ENCODE results near the gene KCNQ1.

KCNQ1 gene

DNA sequence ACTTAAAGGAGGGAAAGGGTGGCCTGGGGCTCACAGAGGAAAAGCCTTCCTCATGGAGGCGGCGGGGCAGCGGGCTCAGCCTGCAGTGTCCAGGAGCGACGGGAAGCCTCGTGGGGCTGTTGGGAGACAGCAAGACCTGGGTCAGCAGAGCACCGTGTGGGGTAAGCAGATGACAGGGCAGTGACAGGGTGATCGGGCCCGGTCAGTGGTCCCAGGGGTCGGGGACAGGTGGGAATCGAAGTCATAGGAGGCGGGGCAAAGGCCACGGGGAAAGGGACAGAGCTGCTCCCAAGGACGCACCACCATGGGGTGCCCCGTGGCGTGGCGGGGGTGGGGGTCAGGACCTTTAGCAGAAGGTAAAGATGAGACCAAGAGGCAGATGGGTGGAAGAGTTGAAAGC is 390.9 kb downstream of the KCNQ1 start:
- no peak for FAIRE-seq

DNA sequence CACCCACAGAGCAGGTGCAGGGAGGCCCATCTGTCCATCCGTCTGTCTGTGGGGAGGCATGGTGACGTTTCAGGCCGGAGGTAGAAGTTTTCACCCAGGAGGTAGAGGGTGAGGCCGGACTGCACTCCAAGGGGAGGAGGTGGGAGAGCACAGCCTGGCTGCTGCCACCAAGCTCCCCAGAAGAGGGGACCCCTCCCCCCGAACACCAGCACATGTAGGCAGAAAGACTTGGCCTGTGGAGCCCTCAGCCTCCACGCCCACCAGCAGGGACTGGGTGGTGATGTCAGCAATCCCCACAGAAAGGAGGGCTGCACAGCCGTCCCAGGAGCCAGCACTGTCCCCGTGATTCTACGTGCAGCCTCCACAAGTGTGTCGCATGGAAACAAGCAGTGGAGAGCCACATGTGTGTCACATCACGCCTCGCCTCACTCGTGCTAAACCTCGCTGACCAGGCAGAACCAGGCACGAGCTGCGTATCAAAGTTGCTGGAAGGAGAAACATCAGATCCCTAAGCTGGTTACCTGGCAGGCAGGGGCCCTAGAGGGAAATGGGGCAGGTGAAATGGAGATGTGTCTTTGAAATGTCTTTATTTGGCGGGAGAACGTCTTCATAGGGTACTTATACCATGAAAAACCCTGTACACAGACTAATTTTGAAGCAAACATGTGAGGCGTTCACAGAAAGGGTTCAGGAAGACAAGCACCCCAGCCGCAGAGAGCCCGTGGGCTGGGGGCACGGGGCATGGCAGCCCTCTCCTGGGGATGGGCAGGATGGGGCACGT is 391.7 kb downstream of the KCNQ1 start:
- FAIRE-seq: no peak

DNA sequence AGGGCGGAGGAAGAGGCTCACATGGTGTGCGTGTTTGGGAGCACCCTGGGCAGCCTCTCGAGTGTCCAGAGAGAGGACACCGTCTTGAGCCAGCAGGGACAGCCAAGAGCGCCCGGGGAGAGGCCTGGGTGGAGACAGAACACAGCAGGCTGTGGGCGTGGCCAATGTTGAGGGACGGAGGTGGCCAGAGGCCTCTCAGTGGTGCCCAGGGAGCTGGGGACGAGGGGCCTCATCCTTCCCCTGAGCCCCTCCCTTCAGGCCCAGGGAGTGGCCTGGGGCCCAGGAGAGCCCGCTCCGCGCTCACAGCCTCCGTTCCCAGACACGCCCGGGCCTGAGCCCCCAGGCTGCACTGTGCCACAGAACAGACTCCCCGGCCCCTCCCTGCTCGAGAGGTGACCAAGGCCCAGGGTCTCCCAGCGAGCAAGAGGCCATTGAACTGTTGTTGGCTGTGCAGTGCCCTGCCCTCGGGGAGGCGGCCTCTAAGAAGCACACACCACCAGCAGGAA is 392.3 kb downstream of the KCNQ1 start:
- no peak for FAIRE-seq

DNA sequence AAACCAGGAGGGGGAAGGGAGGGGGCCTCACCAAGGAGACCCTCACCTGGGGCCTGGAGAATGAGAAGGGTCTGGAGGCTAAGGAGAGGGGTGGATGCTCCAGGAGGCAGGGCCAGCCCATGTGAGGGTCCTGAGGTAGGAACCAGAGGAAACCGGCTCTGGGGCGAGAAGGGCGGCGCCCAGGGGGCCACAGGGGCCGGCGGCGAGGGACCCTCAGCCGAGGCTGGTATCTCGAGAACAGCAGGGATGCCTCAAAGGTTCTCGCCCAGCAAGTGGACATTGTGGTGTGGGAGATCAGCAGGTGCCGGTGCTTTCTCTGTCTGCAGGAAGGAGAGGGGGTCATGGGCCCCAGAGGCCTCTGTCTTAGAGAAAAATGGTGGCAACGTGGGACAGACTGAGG is 392.8 kb downstream of the KCNQ1 start:
- no peak for FAIRE-seq

DNA sequence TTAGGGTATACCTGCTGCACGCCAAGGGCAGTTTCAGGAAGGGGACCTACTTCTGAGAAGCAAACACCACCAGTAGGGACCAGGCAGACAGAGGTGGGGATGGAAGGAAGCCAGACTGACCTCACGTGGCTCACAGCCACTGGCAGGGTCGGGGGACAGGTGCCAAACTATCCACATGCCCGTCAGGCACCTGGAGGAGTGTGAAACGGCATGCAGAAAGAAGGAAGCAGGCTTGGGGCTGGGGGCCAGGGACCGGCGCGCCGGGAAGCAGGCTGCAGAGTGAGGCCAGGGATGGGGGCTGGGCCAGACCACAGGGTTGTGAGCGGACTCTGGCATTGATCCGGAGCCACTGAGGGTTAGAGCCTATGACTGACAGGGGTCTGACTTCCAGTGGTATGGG is 393.3 kb downstream of the KCNQ1 start:
- FAIRE-seq: no peak

DNA sequence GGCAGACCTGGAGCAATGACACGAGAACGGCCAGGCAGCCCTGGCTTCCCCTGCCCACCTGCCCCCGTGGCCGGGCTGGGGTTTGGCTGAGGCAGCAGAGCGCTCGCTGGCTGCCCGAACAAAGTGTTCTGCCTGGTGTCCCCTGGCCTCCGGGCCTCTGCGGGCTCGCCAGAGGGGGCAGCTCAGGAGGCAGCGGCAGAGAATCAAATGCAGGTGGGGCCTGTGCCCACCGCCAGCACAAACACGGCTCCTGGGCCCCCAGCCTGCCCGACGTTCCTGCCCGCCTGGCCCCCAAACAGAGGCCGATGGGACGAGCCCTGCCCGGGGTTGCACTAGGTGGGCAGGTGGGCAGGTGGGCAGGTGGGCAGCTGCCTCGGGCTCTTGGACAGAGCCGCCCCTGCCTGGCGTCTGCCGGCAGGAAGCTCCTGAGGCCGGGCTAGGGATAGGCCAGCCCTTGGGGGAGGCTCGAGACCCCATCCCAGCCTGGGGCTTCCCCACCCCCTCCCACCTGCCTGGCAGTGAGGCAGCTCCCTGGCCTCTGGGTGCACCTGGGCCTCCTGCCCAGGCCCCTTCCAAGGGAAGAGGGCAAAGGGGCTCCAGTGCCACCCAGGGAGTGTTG is 394.0 kb downstream of the KCNQ1 start:
- FAIRE-seq: no peak

DNA sequence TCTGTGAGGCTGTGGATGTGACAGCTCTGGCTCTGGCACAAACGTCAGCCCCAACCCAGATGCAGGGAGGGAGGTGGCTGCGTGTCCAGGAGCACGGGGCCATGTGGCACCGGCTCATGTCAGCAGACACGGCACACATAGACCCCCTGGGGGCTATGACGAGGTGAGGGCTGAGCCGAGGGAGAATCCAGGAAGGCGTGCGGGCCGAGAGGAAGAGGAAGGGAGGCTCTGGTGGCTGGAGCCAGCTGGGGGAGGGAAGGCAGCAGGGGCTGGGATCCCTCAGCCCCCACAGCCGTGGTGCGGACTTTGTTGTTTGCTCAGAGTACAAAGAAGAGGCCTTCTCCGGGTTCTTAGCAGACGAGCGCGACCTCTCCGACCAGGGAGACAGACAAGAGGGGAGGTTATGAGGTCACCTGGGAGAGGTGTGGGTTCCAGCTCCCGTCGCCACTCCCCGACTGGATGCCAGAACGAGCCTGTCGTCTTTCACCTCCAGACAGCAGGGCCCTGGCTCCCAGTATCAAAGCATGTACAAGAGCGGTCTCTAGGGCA is 394.7 kb downstream of the KCNQ1 start:
- no peak for FAIRE-seq

DNA sequence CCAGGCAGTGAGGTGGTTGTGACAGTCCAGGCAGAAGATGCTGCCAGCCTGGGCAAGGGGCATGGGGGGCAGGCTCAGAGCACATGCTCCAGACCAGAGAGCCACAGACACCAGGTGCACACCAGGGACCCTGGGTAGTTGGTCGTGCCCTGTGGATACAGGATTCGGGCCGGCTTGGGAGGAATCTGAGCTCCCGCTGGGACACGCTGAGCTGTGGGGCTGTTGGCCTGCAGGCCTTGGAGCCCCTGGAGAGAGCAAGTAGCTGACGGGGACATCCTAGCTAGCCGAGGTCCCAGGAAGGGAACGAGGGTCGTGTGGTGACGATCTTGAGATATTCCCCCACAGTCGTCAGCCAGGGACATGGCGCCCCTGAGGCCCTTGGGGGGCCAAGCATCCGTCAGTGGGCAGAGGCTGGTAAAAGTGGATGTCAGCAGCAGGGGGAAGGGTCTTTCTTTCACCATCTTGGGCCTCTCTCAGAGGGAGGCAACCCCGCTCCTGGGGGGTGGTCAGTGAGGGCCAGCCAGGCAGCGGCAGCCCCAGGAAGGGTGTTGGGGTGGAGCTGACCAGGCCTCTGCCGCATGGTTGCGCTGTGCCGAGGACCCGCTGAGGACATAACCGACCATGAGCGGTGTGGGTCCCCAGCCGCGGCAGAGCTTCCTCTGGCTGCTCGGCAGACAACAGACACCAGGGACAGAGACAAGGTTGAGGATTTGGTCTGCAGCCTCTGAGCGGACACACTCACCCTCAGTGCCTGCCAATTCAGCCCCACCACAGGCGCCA is 396.8 kb downstream of the KCNQ1 start:
- FAIRE-seq: no peak

DNA sequence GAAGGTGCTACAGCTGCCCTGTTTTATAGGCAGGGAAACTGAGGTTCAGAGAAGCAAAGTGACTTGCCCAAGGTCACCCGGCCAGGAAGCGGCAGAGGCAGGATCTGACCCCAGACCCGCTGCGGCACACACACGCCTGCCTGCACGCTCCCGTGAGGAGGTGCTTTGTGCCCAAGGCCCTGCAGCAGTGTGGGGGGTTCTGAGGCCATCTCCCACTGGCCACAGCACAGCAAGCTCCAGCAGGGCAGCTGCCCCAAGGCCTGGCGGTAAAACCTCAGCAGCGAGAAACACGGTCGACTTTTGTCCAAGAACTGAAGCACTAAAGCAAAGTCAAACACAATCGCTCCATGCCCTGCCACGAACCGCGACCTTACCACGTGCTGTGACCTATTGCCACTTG is 398.1 kb downstream of the KCNQ1 start:
- no peak for FAIRE-seq

DNA sequence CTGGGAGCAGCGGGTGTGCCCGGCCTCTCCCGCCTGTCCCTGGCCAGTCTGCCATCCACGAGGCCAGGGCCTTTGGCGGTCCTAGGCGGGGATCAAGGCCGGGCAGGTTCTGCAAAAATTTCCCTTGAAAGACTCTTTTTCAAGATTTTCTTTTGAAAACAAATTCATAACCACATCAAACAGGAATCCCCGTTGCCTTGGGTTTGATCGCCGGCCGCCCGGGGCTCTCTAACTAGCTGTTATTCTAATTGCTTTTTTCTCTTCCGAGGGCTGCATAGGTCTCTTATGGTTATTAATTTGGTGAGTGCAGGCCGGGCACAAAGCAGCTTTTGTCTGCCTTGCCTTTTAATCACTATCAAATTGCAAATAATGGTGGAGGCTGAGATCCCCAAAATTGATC is 398.7 kb downstream of the KCNQ1 start:
- FAIRE-seq: no peak

DNA sequence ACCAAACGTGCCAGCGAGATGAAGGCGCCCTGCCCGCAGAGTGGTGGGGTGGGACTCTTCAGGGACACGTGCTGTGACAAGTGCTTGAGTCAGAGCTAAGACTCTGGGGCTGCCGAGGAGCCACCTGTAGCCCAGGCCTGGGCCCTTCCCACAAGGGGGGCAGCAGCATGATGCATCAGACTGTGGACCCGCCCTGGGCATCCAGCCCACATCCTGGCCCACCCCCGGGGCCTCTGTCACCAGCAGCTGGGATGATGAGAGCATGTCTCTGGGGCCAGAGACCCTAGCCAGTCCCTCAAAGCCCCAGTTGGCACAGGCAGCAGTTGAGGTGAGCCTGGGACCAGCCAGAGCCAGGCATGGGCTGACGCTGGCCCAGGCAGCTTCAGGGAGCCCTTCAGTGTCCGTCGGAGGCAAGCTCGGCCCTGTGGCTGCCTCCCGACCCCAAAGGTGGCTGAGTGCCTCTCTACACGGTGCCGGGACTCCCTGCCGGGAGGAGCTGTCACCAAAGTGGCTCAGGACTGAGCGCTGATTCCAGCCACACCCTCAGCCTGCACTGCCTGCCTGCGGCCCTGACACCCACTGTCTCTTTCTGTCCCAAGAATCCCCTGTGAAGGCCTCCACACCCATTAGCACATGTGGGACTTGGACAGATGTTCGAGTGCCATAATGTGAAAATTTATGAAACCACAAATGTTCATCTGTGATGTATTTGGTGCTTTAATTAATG is 399.5 kb downstream of the KCNQ1 start:
- FAIRE-seq: no peak

DNA sequence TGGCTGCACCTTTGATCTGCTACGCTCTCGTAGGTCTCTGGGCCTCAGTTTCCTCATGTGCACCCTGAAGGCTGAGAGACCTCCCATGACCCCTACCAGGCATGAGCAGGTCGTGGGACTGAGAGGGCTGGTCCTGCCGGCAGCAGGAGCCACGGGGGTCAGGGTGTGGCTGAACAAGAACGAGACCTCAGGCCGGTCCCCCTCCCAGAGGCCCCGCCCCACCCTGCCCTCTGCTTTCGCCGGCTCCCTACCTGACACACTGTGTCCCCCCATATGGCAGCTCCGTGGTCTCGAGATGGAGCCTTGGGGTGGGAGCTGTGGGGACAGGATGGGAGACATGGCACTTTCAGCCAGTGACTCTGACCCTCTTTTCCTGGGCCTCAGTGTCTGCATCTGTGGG is 400.2 kb downstream of the KCNQ1 start:
- no peak for FAIRE-seq

DNA sequence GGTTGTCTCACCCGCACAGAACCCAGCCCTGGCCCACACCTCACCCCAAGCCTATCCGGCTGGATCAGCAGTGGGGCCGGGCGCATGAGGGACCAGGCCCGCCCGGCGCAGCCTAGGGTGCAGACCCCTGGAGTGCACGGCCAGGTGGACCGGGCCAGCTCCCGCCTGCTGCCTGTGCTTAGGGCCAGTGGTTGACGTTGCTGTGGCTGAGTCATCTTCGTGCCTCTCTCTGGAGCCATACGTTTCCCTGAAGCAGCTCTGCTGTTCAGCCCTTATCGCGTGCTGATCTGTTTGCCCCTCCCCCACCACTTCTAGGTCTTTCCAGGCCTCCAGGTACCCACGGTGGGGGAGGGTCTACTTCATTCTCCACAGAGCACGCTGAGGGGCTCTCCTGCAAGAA is 401.2 kb downstream of the KCNQ1 start:
- FAIRE-seq: no peak

DNA sequence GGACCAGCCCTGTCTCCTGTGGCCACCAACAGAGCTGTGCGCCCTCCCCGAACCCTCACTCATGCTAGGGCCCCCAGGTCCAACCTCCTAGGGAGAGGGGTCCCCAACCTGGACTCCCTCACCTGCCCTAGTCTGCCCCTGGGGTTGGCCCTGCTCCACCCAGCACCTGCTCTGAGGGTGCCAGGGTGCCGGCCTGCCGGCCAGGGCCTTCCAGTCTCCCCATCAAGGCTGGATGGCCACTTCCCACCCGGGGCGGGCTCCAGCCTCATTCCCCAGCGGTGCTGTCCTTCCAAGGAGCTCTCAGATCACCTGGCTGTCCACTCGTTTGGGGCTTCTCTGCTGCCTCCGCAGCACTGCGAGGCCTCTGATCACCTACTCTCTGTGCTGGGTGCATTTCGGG is 401.7 kb downstream of the KCNQ1 start:
- no peak for FAIRE-seq

DNA sequence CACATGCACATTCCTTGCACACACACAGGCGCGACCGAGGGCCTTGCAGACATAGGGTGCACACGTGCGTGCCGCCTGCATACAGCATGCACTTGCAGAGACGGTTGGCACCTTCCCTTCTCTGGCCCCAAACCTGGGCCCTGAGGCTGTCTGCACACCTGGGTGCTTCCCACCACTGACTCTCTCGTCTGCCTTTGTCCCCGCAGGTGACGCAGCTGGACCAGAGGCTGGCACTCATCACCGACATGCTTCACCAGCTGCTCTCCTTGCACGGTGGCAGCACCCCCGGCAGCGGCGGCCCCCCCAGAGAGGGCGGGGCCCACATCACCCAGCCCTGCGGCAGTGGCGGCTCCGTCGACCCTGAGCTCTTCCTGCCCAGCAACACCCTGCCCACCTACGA is 402.8 kb downstream of the KCNQ1 start:
- FAIRE-seq: no peak

DNA sequence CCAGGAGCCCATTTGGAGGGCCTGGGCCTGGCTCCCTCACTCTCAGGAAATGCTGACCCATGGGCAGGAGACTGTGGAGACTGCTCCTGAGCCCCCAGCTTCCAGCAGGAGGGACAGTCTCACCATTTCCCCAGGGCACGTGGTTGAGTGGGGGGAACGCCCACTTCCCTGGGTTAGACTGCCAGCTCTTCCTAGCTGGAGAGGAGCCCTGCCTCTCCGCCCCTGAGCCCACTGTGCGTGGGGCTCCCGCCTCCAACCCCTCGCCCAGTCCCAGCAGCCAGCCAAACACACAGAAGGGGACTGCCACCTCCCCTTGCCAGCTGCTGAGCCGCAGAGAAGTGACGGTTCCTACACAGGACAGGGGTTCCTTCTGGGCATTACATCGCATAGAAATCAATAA is 403.7 kb downstream of the KCNQ1 start:
- FAIRE-seq: no peak

DNA sequence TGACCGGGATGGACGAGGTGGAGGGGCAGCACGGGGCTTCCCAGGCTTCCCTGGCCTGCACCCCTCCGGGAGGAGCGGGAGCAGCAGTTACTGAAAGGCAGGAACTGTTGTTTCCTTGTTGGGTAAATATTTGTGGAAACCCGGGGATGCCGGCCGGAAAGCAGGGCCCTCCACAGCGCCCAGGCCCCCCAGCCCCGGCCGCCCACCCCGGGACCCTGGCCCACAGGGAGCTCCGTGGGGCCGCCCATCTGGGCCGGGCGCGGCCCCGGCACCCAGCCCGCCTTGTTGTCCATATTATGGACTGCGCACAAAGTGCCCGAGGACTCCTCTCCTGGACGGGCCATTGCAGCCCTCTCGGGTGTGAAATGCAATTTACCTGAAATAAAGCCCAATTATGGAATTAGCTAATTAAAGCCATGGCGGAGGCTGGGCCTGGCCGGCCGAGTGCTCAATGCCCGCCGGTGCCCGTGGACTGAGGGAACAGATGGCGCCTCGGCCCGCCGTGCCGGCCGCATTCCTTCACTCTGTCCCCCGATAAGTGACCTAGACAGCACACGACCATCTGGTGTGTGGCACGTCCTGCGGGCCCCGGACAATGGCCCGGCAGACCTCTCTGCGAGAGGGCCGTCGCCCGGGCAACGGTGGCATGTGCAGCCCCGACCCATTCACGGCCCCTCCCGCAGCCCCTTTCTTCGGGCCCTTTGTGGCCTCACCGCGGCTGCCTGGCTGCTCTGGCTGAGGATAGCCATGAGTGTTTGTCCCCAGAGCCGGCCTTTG is 405.4 kb downstream of the KCNQ1 start:
- no peak for FAIRE-seq

DNA sequence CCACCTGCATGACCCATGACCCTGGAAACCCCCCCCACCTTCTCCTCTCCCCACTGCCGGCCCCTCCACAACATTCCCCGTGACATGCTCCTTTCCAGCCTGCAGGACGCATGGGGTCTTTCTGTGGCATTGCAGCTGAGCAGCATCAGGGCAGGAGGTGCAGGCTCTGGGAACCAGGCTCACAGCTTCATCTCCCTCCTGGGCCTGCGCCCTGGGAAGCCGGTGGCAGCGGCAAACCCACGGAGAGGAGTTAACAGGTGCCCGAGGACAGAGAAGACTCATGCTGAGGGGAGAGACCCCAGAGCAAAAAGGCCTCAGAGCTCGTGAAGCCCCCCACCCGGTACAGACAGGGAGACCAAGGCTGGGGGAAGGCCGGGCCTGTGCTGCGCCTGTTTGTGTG is 408.6 kb downstream of the KCNQ1 start:
- FAIRE-seq: no peak

DNA sequence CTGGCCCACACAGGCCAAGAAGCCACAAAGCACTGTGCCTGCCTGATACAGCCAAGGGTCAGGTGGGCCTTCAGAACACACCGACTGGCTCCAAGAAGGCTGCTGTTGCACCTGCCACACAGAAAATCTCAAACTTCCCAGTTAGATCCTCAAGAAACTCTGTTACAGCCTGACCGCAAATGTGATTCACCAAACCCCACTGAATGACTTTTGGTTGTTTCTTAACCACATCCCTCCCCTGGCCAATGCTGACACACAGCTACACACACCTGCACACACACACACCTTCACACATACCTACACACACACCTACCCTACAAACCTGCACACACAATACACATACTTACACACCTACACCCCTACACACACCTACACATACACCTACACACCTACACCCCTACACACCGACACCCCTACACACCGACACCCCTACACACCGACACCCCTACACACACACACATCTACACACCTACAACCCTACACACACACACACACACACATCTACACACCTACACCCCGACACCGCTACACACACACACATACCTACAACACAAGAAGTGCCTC is 409.3 kb downstream of the KCNQ1 start:
- no peak for FAIRE-seq

DNA sequence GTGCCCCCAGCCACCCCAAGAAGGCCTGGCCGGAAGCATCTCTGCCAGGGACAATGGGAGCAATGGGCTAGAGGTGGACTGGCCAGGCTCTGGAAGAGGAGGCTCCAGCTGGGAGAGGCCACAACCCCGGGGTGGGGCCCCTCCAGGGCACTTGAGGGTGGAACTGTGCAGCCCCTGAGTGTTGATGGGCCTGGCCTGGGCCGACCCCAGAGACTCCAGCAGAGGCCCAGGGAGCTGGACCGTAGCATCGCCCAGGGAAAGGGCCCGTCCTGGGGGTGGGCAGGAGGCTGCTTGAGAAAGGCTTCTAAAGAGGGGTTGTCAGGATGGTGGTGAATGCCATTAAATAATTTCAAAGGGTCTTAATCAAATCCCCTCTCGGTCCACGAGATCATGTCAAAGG is 410.4 kb downstream of the KCNQ1 start:
- FAIRE-seq: no peak

DNA sequence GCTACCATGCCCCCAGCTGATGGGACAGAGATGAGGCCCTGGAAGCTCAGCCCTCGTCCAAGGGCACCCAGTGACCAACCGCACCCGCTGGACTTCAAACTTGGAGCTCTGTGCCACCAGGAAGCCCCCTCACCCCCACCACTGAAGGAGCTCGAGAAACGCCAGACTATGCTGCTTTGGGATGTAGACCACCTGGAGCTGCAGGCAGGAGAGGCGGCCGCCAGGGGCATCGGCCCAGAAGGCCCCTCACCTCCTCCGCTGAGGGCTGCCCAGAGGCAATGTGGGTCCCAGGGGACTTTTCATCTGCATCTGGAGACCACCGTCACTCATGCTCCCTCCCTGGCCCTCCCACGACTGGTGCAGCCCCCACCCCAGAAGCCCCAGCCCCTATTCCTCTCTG is 412.5 kb downstream of the KCNQ1 start:
- FAIRE-seq: no peak

DNA sequence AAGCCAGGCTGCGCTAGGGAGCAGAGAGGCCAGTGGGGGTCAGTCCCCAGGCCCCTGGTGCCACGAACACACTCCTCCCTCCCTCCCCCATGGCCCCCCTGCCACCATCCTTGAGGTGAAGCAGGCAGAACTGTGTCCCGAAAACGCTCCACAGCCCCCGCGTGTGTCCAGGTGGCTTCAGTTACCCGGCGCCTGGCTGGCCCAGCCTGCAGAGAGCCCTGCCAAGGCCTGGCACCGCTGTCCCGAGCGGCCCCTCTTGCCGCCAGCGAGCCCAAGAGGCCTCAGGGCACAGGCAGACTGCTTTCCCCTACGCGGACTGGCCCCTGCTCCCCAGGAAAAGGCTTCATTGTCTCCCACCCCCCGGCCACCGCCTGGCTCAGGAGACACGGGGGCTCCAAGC is 413.1 kb downstream of the KCNQ1 start:
- no peak for FAIRE-seq

Measured in G401.6 (cell line).